ENCODE measurements around the gene ILK.

ILK gene

DNA sequence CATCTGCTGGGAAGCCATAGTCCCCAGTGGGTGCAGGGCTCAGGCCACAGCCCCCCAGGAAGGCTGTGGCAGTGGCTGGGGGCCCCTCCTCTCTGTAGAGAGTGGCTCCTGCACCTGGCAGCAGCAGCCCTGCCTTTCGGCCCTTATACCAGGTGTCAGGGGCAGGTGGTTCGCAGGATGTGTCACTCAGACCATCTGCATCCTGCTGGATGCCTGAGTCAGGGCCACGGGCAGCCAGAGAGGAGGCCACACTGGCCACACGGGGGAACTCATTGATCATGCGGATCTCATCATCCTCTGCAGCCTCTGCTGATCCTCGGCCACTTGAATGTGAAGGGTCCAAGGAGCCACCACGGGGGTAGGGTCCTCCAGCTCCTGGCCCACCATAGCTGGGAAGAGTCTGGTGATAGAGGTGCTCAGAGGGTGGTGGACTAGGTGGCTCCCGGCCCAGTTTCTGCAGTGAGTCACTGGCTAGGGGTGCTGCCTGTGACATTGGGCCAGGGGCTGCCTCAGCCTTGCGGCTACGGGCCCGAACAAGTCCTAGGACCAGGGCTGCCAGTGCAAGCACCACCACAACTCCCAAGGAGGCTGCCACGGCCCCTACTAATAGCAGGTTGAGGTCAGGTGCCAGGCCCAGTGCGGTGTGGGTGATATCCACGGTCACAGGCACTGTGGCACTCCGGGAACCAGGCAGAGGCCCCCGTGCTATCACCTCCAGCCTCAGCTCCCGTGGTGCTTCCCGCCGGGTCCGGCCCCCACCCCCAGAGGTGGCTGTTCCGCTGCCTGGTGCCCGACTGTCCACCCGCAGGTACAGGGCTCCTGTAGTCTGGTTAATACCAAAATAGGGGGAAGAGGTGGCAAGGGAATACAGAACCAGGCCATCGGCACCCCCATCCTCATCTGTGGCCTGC is 18.9 kb downstream of the ILK start:
- DNase-seq, result no peak

DNA sequence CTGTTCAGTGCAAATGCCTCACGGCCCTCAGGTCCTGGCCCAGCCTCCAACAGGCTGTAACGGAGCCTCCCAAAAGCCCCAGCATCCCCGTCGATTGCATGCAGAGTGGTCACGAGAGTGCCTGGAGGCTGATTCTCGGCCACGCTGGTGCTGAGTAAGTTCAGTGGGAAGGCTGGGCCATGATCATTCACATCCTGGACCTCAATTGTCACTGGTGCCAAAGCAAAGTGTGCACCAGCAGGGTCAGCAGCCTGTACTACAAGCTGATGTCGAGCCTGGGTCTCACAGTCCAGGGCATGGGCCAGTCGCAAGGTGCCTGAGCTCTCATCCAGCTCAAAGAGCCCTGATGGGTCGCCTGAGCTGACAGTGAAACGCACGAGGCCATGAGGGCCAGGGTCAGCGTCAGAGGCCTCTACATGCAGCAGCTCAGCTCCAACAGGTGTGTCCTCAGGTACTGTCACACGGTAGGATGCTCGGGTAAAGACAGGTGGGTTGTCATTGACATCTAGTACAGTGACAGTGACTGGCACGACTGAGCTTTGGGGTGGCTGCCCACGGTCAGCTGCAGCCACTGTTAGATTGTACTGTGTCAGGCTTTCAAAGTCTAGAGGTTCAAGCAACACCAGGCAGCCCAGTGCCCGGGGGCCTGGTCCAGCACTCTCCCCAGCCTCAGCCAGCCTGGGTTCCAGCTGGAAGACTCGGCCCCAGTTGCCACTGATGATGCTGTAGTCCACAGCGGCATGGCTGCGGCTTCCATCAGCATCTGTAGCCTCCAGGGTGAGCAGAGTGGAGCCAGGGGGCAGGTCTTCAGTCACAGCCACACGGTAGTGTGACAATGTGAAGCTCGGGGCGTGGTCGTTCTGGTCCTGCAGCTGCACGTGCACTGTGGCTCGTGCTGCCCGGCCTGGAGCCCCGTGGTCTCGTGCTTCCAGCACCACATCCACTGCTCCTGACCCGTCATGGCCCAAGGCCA is 20.1 kb downstream of the ILK start:
- DNase-seq, result no peak

DNA sequence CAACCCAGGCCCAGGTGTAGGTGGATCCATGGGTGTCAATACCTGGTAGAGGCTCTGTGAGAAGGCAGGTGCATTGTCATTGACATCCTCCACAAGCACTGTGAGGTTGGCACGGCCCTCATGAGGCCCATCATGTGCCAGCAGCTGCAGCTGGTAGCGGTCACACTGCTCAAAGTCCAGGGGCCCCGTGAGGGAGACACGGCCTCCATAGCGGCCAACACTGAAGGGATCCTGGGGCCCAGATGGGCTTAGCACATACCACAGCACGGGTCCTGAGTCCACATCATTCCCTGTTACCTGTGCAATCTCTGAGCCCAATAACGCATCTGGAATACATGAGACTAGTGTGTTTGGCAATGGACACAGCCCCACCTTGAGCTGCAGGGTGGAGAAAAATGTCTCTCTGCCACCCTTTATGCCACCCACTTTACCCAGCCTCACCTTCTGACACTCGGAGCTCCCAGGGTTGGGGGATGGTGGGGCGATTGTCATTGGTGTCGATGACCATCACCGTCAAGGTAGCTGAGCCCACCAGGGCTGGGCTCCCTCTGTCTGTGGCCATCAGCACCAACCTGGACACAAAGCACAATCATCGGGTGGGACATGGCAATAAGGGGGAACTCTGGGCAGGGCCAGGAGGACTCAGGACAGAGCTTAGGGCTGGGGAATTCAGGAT is 21.7 kb downstream of the ILK start:
- DNase-seq, result no peak

DNA sequence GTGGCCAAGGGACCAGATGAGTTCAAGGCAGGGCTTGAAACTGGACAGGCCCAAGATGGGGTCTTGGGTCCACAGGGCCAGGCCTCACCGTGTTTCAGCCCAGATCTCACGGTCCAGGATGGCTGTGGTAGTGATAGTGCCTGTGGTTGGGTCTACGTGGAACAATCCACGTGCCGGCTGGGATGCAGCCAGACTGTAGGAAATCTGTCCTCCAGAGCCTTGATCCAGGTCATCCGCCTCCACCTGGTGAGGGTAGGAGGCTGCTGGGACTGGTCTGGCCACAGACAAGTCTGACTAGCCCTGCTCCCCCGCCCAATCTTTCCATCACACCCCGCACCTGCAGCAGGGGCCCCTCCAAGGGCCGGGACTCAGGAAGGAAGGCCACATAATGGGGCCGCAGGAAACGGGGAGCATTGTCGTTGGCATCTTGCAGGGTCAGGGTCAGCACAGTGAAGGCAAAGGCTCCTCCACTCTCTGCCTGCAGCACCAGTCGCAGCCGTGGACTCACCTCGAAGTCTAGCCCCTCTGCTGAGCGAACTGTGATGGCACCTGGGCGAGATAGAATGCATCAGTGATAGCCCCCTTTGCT is 22.4 kb downstream of the ILK start:
- DNase-seq, result no peak

DNA sequence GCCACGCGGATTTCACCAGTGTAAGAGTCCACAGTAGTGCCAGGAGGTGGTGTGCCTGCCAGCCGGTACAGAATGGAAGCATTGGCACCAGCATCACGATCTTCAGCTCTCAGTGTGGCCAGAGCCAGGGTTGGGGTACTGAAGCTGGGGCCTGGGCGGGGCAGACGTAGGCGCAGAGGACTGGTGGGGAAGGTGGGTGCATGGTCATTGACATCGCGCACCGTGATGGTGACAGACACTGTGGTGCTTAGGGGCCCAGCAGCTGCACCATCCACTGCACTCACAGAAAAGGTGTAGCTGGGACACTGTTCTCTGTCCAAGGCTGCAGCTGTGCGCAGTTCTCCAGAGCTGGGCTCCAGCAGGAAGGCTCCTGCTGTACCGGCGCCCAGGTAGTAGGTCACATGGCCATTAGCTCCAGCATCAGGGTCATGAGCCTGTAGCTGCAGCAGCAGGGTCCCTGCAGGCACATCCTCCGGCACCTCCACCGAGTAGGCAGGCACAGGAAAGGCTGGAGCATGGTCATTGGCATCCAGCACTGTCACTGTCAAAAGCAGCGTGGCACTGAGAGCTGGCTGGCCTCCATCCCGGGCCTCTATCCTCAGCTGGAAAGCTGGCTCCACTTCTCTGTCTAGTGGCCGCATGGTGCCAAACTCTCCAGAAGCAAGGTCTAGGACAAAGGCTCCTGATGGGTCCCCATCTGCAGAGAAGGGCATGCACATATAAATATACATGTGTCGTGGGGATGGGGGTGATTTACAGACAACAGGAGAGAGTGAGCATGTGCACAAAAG is 23.6 kb downstream of the ILK start:
- no peak for DNase-seq

DNA sequence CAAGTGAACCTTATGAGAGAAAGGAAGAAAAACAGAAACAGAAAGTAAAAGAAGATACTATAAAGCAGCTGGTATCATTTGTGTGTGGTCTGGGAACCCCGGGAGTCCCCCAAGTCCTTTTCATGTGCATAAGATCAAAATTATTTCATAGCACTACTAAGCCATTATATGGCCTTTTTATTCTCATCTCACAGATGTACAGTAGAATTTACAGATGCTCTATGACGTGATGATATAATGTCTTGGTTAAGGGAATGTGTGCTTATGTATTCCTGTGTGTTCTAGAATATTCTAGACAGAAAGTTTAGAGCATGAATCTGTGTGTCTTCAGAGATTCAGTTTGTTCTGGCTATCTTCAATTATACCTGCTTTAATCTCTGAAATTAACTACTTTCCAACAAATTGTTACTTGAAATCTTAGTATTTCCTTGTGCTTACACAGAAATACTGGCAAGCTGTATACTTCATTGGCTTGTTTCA is 24.2 kb downstream of the ILK start:
- DNase-seq, result no peak

DNA sequence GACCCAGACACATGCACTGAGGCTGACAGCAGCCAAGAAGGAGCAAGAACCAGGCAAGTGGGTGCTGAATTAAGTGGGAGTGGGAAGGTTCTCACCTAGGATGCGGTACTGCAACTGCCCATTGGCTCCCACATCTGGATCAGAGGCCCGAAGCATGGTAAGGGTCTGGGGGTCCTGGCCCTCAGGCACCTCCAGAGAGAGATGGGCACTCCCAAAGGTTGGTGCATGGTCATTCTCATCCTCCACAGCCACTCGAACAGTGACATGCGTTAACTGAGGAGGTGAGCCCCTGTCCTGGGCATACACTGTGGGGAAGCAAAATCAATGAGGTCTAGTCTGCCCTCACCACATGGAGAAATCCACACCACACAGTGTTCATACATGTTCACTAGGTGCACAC is 25.0 kb downstream of the ILK start:
- DNase-seq, result no peak

DNA sequence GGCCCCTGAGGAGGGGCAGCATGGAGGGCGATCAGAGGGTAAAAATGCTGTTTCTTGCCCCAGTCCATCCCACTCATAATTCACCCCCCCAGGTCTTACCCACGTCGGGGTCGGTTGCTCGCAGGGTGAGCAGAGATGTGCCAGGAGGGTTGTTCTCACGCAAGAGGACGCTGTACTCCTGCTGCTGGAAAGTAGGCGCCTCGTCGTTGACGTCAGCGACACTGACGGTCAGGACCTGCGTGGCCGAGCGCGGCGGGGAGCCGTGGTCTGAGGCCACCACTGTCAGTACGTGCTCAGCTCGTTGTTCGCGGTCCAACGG is 26.0 kb downstream of the ILK start:
- DNase-seq, result no peak

DNA sequence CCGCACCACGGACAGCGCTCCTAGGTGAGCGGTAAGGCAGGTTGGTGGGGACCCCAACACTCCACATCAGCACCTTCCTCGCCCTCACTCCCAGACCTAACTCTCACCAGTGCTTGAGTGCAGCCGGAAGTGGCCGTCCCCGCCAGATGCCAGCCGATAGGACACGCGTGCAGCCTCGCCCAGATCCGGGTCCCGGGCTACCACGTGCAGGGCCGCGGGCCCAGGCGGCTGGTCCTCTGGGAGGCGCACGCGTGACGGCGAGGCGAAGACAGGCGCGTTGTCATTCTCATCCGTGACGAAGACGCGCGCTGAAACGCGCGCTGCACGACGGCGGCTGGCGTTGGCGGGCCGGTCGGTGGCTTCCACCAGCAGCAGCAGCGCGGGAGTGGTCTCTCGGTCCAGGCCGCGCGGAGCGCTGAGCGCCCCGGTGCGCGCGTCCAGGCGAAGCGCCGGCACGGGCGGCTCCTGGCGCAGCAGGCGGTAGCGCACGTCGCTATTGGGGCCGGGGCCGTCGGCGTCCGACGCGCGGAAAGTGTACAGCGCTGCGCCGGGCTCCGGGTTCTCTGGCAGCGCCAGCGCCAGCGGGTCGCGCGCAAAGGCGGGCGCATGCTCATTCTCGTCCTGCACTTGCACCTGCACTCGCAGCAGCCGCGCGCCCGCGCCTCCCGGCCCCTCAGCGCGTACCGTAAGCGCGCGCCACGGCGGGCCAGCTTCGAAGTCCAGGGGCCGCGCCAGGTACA is 26.5 kb downstream of the ILK start:
- no peak for DNase-seq

DNA sequence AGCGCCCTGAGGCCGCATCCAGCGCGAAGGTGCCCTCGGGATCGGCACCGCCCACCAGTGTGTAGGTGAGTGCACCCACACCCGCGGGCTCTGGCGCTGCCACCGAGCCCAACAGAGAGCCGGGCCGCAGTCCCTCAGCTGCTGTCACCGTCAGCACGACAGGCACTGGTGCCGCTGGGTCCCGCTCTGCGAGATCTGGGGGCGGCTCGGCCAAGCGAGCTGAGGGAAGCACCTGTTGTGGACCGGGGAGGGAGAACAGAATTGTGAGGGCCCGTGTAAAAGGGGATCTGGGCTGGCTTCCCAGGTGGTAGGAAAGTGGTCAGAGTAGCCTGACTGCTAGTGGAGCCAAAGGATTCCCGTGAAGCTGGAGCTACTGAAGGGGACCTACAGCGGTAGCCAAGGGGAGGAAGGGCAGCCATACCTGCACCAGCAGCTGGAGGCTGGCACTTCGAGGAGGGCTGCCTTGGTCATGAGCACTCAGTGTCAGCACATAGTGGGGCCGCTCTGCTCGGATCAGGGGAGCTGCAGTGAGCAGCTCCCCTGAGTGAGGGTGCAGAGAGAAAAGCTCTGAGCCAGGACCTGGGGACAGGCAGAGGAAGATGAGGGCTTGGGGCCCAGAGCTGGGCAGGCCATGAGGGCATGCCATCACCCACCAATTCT is 27.2 kb downstream of the ILK start:
- DNase-seq, result no peak

DNA sequence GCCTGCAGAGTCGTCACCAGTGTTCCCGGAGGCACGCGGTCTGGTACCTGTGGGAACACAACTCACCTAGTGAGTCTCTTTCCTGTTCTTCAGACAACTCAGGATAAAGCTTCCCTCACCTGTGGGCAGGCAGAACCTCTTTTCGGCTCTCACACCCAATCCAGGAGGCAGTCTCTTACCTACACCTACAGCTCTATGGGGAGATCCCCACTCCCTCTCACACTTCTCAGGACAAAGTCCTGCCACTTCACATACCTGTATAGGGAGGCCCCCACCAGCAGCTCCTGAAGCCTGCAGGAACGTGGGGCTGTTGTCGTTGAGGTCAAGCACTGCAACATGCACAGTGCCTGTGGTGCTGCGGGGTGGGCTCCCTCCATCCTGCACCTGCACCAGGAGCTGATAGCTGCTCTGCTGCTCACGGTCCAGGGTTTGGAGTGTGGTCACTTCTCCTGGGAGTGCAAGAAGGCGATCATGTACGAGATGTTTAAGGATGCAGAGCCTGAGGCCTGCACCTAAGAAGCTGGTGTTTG is 27.9 kb downstream of the ILK start:
- DNase-seq, result no peak

DNA sequence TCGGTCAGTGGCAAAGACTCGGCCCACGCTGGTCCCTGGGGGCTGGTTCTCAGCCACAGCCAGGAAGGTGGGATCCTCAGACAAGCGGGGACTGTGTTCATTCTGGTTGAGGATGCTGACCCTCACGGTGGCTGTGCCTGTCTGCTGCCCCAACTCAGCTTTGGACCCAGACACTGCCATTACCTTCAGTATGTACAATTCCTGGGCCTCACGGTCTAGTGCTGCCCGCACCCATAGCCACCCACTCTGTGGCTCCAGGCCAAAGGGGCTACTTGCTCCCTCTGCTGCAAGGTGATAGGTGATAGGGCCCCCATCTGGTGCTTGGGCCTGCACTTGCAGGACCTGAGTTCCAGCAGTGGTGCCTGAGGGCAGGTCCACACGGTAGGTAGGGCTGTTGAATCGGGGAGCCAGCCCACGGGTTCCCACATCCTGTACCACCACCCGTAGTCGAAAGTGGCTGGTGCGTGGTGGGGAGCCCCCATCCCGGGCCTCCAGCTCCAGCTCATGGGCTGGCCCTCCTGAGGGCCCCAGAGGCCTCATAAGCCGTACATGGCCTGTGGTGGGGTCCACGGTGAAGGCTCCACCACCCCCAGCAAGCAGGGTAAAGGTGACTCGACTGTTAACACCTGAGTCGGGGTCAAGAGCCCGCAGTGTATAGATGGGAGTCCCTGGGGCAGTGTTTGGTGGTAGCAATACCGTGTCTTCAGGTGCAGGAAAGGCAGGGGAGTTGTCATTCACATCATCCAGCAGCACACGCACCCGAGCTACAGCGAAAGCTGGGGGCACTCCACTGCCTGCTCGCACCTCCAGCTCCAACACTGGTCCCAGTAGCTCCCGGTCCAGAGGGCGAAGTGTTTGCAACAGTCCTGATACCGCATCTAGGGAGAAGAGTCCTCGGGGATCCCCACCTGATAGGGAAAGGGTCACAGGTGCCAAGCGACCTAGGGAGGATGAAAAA is 28.8 kb downstream of the ILK start:
- no peak for DNase-seq

DNA sequence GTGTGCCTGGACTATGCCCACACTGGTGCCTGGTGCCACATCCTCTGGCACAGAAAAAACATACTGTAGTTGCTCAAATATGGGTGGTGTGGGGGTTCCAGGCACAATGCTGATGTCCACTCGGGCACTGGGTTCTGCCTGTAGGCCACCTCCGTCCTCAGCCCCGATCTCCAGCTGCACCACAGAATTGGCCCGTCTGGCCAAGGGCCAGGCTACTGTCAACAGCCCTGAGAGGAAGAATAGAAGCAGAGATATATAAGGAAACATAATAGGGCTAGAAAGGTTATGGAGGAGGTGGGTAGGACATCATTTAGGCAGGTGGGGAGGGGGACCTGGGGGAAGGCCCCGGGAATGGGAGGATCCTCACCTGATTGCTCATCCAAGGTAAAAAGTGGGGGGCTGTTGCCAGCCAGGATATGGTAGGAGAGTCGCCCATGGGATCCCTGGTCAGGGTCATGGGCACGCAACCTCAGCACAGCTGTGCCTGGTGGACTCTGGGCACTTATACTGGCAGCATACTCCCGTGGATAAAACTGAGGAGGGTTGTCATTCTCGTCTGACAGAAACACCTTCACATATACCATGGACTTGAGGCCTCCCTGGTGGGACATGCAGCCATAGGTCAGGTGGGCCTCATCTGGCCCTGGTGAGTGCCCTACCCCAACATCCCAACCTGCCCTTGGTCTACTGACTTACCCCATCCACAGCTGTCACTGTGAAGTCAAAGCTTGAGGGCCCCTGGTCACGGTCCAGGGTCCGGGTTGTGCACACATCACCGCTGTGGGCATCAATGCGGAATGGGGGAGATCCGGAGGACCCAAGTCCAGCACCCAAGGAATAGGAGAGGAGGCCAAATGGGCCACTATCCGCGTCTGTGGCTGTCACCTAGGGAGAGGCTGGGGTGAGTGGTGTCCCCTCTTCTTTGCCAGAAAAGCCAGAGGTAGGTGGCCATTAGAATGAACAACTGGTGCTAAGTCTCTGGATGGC is 30.1 kb downstream of the ILK start:
- no peak for DNase-seq

DNA sequence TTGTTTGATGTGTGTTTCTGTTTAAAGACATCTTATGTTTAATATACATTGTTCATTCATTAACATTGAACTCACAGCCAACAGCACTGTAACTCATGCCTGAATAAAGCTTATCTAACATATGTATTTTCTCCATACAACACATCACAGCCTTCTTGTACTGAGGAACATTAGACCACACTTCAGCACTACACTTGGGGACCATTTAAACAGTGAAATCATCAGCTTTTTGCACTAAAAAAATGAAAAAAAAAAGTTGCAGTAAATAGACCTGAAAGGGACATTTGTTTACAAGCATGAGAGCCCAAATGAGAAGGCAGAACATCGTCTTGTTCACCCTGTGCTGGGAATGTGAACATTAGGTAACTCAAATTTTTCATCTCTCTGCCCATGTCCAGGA is 31.0 kb downstream of the ILK start:
- no peak for DNase-seq

DNA sequence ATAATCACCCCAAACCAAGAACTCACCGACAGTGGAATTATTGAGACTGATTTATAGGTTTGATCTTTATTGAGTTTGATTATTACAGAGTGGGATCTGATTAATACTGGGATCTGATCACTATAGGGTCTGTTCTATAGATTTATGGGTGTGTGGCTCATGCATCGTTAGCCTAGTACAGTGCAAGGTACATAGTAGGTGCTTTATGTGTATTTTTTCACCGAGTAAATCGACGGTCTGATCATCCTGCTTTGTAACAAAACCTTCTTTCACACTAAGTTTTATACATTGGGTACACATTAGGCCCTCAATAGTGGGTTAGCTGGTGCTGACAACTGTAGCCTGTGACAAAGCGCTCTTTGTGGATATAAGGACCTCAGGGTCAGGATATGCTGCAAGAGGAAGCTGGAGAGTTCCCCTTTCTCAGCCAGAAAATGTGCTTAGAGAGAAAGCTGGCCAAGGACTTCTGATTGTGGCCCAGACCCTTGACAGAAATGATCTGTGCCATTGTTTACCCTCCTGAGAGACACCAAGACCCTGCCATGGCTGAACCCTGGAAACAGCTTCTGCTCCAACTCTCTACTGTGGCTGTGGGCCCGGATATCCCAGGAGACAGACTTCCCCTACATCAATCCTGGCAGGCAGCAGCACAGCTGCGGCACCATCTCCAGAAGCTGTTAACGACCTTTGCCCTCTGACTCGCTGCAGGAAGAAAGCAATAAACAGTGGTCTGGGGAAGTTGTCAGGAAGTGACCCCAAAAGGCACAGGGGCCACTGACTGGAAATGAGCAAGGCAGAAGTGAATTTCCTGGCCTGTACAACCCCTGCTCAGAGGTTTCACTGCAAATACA is 31.7 kb downstream of the ILK start:
- no peak for DNase-seq

DNA sequence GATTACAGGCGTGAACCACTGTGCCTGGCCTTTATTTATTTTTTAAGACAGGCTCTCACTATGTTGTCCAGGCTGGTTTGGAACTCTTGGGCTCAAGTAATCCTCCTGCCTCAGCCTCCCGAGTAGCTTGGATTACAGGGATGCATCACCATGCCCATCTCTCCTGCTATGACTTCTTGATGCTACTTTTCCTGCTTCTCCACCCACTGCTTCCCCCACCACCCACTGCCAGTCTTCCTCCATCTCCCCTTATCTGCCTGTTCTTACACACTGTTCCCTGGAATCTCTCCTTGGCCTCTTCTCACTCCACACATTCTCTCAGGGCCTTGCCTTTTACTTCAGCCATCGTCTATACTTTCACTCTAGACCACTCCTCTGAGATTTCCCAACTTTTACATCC is 32.9 kb downstream of the ILK start:
- no peak for DNase-seq

DNA sequence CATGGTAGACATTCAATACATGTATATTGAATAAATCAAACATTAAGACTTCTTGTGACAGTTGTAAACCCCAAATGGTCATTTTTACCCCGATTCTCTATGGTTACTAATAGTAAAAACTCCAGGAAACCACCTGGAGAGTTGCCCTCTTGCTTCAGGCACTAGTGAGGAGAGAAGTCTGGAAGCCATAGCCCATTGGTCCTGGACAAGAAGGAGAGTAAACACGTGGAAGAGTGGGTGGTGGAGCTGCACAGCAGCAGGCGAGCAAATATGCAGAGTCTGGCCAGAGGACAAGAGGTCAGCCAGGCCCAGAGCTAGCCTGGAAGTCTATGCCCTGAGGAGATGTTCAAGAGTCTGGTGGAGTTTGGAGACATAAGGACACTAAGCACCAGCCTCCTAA is 34.3 kb downstream of the ILK start:
- no peak for DNase-seq

Data from T-helper 9 cell (primary cell).